ENCODE measurements around the gene CDH13.

- TF ChIP-seq POLR2AphosphoS5 (IDR thresholded peaks at IDR 0.05; ENCODE audit: low read depth, low read length) (no peak), TAF1 (IDR thresholded peaks at IDR 0.05; ENCODE audit: borderline replicate concordance, insufficient read depth, low read length) (no peak), REST (IDR thresholded peaks at IDR 0.05; ENCODE audit: insufficient read depth in 1 of 2, low read depth in 2 of 2, low read length in 2 of 2) (no peak), SIN3A (IDR thresholded peaks at IDR 0.05; ENCODE audit: borderline replicate concordance, insufficient read depth, low read length) (no peak), FOXP2 (optimal IDR thresholded peaks at IDR 0.05; ENCODE audit: borderline replicate concordance, extremely low read depth, extremely low read length, insufficient read depth) (no peak)
Measured at GRCh38 chr16:83720213-83720612, 1093.4 kb downstream of the CDH13 start.
